Activated CD8-positive, alpha-beta T cell treated with anti-CD3 and anti-CD28 coated beads for 36 hours (primary cell): ENCODE data around the gene PID1. TPM values are rescaled to one million over a fixed set of nuclear protein-coding genes. Genes with fewer than 3 reads are reported as not detected.

ENCODE experiments used
- ATAC-seq: fragments of 200-7000 bp; cut with Tn5 transposase; one replicate; pipeline ENCODE4 v1.10.0; 2021; ENCODE audit warnings: mild to moderate bottlenecking, moderate library complexity
- CTCF ChIA-PET: fragments of 350-600 bp; sonication (Branson Sonifier 250); formaldehyde crosslinking; loops from one replicate; lab custom pipeline; 2021; ENCODE audit warnings: antibody characterized with exemption; lab: Charles Lee
- POLR2A ChIA-PET: fragments of 350-600 bp; sonication (Branson Sonifier 250); formaldehyde crosslinking; loops from one replicate; lab custom pipeline; 2021; ENCODE audit warnings: antibody characterized with exemption; lab: Charles Lee
- DNase-seq: peaks from one replicate; pipeline ENCODE4 v3.0.0-alpha.2; 2020
- H3K27ac Mint-ChIP-seq: one replicate; pipeline ENCODE4 v1.8.0; 2021; ENCODE audit warnings: mild to moderate bottlenecking, mixed read lengths
- H3K27me3 Mint-ChIP-seq: one replicate; pipeline ENCODE4 v1.8.0; 2021; ENCODE audit warnings: mixed read lengths
- H3K36me3 Mint-ChIP-seq: one replicate; pipeline ENCODE4 v1.8.0; 2021; ENCODE audit warnings: low read depth, mixed read lengths
- H3K4me1 Mint-ChIP-seq: one replicate; pipeline ENCODE4 v1.8.0; 2021; ENCODE audit warnings: low read depth, mixed read lengths
- H3K4me3 Mint-ChIP-seq: one replicate; pipeline ENCODE4 v1.8.0; 2021; ENCODE audit warnings: mild to moderate bottlenecking, moderate library complexity, mixed read lengths
- H3K9me3 Mint-ChIP-seq: one replicate; pipeline ENCODE4 v1.8.0; 2021; ENCODE audit warnings: mixed read lengths
- intact Hi-C: fragments of 100-400 bp; cut with micrococcal nuclease; formaldehyde crosslinking; loops from one replicate; pipeline ENCODE4 v1.10.0; 2022
- total RNA-seq, 2 experiments: library from RNA; stranded (reverse); gene quantifications; one replicate each; pipeline ENCODE4 v1.2.3, GENCODE V29; 2021
- TF ChIP-seq, protein P1 (sequence below): fragments of 200-600 bp; IDR thresholded peaks from one replicate; pipeline ENCODE4 v1.8.0; 2022; ENCODE audit warnings: antibody characterized with exemption, mild to moderate bottlenecking

Gene PID1
- total RNA-seq, 2 experiments from 2014 or later, result not detected

DNA sequence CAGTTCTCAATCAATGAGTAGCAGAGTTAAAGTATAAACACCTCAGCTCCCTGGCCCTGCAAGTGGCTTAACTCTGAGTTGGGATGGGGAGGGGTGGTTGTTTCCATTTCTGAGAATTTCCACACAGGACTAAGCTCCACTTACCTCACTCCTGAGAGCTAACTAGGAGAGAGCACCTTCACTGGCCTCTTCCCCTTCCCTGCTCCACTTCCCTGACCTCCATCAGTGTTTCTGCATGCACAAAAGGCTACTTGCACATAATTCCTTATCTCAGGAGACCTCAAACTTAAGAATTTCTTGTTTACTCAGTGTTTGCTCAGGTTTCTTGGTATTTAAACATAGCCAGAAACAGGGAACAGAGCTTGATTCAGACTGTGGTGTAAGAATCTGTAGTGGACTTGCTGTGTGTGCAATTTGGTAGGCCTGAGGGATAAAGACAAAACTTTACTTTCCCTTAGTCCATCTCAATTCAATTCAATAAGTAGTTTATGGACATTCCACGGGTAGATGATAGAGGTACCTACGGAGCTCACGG, 97.2 kb downstream of the PID1 start:
- Mint-ChIP-seq H3K4me1 (no peaks in the 10 kb centered on the region), H3K9me3 (peaks cover 4% of the 10 kb centered on the region), H3K27ac (no peak overlapping the region), H3K4me3 (no peak overlapping the region), H3K27me3 (no peaks in the 10 kb centered on the region), H3K36me3 (no peaks in the 10 kb centered on the region)
- ChIA-PET POLR2A (no interaction called here), CTCF (no interaction called here)
- DNase-seq (no peak), ATAC-seq (no peak)
- intact Hi-C loops, result no loop called here
- TF ChIP-seq, protein P1, sequence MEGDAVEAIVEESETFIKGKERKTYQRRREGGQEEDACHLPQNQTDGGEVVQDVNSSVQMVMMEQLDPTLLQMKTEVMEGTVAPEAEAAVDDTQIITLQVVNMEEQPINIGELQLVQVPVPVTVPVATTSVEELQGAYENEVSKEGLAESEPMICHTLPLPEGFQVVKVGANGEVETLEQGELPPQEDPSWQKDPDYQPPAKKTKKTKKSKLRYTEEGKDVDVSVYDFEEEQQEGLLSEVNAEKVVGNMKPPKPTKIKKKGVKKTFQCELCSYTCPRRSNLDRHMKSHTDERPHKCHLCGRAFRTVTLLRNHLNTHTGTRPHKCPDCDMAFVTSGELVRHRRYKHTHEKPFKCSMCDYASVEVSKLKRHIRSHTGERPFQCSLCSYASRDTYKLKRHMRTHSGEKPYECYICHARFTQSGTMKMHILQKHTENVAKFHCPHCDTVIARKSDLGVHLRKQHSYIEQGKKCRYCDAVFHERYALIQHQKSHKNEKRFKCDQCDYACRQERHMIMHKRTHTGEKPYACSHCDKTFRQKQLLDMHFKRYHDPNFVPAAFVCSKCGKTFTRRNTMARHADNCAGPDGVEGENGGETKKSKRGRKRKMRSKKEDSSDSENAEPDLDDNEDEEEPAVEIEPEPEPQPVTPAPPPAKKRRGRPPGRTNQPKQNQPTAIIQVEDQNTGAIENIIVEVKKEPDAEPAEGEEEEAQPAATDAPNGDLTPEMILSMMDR, result no peak

- DNase-seq, result no peak
- POLR2A ChIA-PET, result no interaction called here
- TF ChIP-seq, protein P1, result no peak
- Mint-ChIP-seq H3K27ac (no peak overlapping the region), H3K4me3 (no peak overlapping the region), H3K9me3 (peaks cover 4% of the 10 kb centered on the region), H3K27me3 (no peaks in the 10 kb centered on the region), H3K4me1 (no peaks in the 10 kb centered on the region), H3K36me3 (no peaks in the 10 kb centered on the region)
- intact Hi-C loops, result no loop called here
- ATAC-seq, result no peak
- CTCF ChIA-PET, result no interaction called here
These were observed 100.2 kb downstream of the PID1 start for GRCh38 chr2:229170916-229171315.

GRCh38 chr2:229170171-229170570, 100.9 kb downstream of the PID1 start:
- Mint-ChIP-seq H3K36me3 (no peaks in the 10 kb centered on the region), H3K27ac (no peak overlapping the region), H3K4me3 (no peak overlapping the region), H3K27me3 (no peaks in the 10 kb centered on the region), H3K9me3 (peaks cover 4% of the 10 kb centered on the region), H3K4me1 (no peaks in the 10 kb centered on the region)
- TF ChIP-seq, protein P1, result no peak
- ChIA-PET CTCF (no interaction called here), POLR2A (no interaction called here)
- ATAC-seq (no peak), DNase-seq (no peak)
- intact Hi-C loops, result no loop called here

DNA sequence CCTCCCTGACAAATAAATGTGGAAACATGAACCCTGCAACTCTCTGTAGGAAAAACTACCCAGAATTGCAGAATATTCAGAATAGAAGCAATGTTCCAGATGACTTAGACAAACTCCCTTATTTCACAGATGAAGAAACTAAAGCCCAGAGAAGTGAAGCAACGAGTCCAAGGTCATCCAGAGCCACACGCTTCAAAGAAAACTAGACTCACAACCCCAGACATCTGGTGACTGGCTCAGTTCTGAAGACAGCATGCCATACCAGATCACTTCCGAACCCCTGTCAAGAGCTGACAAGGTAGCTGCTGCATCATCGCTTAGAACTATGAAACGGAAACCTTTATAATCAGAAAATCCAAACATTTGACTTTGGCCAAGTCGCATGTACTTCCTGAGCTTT, 101.3 kb downstream of the PID1 start:
- H3K4me1 Mint-ChIP-seq, result no peaks in the 10 kb centered on the region
- ChIA-PET POLR2A (no interaction called here), CTCF (no interaction called here)
- ATAC-seq, result no peak
- TF ChIP-seq, protein P1, result no peak
- H3K9me3 Mint-ChIP-seq, result peaks cover 4% of the 10 kb centered on the region
- no peaks in the 10 kb centered on the region for H3K27me3 Mint-ChIP-seq
- no peak for DNase-seq
- H3K36me3 Mint-ChIP-seq, result no peaks in the 10 kb centered on the region
- H3K4me3 Mint-ChIP-seq, result no peak overlapping the region
- intact Hi-C loops, result no loop called here
- H3K27ac Mint-ChIP-seq, result no peak overlapping the region

- H3K4me3 Mint-ChIP-seq, result no peak overlapping the region
- DNase-seq (no peak), ATAC-seq (no peak)
- no peak overlapping the region for H3K27ac Mint-ChIP-seq
- H3K4me1 Mint-ChIP-seq, result no peaks in the 10 kb centered on the region
- TF ChIP-seq, protein P1, result no peak
- intact Hi-C loops, result no loop called here
- no peaks in the 10 kb centered on the region for H3K27me3 Mint-ChIP-seq
- ChIA-PET CTCF (interaction anchor here (0.7 kb wide), 1 partner anchor 114 kb away, joined by 3 read pairs; no protein-coding TSS in a partner anchor), POLR2A (interaction anchor here (0.8 kb wide), 1 partner anchor 133 kb away, joined by 4 read pairs; no protein-coding TSS in a partner anchor)
- no peaks in the 10 kb centered on the region for H3K36me3 Mint-ChIP-seq
- no peaks in the 10 kb centered on the region for H3K9me3 Mint-ChIP-seq
These were observed 106.4 kb downstream of the PID1 start for GRCh38 chr2:229164545-229165249.
